WTC11 (cell line): Measurements from ENCODE around the gene RANBP17.
"Not testable (repeated sequence)": the region's sequence is repeated elsewhere in the genome, so short reads cannot be mapped to it uniquely, and the experiment has no call there.

Experiments used
- MAX ChIP-seq: sonication (generic); formaldehyde crosslinking; IDR thresholded peaks from 2 replicates; pipeline ENCODE4 v1.8.0; 2022; ENCODE audit warnings: mild to moderate bottlenecking, missing genetic modification reagents
- MXD4 ChIP-seq: fragments of 250-450 bp; sonication (Bioruptor Pico); IDR thresholded peaks from 2 replicates; pipeline ENCODE4 v1.8.0; 2021; ENCODE audit warnings: mild to moderate bottlenecking, moderate library complexity, borderline replicate concordance
- NR2C2 ChIP-seq: sonication (generic); formaldehyde crosslinking; IDR thresholded peaks from 2 replicates; pipeline ENCODE4 v1.8.0; 2022; ENCODE audit warnings: mild to moderate bottlenecking, missing genetic modification reagents
- TP53 ChIP-seq: sonication (generic); formaldehyde crosslinking; IDR thresholded peaks from 2 replicates; pipeline ENCODE4 v1.8.1; 2023; ENCODE audit warnings: mild to moderate bottlenecking, missing genetic modification reagents
- ZNF512 ChIP-seq: sonication (generic); formaldehyde crosslinking; IDR thresholded peaks from 2 replicates; pipeline ENCODE4 v1.8.1; 2022; ENCODE audit warnings: missing genetic modification reagents, borderline replicate concordance
- TF ChIP-seq, protein P1 (sequence below): sonication (generic); formaldehyde crosslinking; IDR thresholded peaks from 2 replicates; pipeline ENCODE4 v1.8.1; 2023; ENCODE audit warnings: mild to moderate bottlenecking, missing genetic modification reagents
- TF ChIP-seq, protein P2 (sequence below): fragments of 200-600 bp; IDR thresholded peaks from 2 replicates; pipeline ENCODE4 v1.8.0; 2022; ENCODE audit warnings: antibody characterized with exemption
- TF ChIP-seq, protein P3 (sequence below): sonication (generic); formaldehyde crosslinking; IDR thresholded peaks from 2 replicates; pipeline ENCODE4 v1.8.0; 2022; ENCODE audit warnings: mild to moderate bottlenecking, missing genetic modification reagents

DNA sequence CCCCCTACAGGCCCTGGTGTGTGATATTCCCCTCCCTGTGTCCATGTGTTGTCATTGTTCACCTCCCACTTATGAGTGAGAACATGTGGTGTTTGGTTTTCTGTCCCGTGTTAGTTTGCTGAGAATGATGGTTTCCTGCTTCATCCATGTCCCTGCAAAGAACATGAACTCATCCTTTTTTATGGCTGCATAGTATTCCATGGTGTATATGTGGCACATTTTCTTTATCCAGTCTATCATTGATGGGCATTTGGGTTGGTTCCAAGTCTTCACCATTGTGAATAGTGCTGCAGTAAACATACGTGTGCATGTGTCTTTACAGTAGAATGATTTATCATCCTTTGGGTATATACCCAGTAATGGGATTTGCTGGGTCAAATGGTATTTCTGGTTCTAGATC is 313.1 kb downstream of the RANBP17 start:
- TF ChIP-seq, protein P1, sequence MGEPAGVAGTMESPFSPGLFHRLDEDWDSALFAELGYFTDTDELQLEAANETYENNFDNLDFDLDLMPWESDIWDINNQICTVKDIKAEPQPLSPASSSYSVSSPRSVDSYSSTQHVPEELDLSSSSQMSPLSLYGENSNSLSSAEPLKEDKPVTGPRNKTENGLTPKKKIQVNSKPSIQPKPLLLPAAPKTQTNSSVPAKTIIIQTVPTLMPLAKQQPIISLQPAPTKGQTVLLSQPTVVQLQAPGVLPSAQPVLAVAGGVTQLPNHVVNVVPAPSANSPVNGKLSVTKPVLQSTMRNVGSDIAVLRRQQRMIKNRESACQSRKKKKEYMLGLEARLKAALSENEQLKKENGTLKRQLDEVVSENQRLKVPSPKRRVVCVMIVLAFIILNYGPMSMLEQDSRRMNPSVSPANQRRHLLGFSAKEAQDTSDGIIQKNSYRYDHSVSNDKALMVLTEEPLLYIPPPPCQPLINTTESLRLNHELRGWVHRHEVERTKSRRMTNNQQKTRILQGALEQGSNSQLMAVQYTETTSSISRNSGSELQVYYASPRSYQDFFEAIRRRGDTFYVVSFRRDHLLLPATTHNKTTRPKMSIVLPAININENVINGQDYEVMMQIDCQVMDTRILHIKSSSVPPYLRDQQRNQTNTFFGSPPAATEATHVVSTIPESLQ = not testable (repeated sequence)
- not testable (repeated sequence) for TF ChIP-seq MXD4; TP53 (CRISPR knock-in tag); ZNF512 (CRISPR knock-in tag); NR2C2 (CRISPR knock-in tag); MAX (CRISPR knock-in tag)
- TF ChIP-seq, protein P2, sequence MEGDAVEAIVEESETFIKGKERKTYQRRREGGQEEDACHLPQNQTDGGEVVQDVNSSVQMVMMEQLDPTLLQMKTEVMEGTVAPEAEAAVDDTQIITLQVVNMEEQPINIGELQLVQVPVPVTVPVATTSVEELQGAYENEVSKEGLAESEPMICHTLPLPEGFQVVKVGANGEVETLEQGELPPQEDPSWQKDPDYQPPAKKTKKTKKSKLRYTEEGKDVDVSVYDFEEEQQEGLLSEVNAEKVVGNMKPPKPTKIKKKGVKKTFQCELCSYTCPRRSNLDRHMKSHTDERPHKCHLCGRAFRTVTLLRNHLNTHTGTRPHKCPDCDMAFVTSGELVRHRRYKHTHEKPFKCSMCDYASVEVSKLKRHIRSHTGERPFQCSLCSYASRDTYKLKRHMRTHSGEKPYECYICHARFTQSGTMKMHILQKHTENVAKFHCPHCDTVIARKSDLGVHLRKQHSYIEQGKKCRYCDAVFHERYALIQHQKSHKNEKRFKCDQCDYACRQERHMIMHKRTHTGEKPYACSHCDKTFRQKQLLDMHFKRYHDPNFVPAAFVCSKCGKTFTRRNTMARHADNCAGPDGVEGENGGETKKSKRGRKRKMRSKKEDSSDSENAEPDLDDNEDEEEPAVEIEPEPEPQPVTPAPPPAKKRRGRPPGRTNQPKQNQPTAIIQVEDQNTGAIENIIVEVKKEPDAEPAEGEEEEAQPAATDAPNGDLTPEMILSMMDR = not testable (repeated sequence)
- TF ChIP-seq, protein P3, sequence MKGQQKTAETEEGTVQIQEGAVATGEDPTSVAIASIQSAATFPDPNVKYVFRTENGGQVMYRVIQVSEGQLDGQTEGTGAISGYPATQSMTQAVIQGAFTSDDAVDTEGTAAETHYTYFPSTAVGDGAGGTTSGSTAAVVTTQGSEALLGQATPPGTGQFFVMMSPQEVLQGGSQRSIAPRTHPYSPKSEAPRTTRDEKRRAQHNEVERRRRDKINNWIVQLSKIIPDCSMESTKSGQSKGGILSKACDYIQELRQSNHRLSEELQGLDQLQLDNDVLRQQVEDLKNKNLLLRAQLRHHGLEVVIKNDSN (CRISPR knock-in tag) = not testable (repeated sequence)
